GM12873 (cell line): ENCODE results near the gene VAV2.

Experiments used
- TF ChIP-seq, protein P1 (sequence below): IDR thresholded peaks from 2 replicates; pipeline ENCODE4 v1.5.1; 2012; ENCODE audit warnings: low read depth, mild to moderate bottlenecking, moderate library complexity, low read length, control low read depth; ENCODE audit not compliant: insufficient read depth; ENCODE audit errors: missing control alignments

The VAV2 gene

DNA sequence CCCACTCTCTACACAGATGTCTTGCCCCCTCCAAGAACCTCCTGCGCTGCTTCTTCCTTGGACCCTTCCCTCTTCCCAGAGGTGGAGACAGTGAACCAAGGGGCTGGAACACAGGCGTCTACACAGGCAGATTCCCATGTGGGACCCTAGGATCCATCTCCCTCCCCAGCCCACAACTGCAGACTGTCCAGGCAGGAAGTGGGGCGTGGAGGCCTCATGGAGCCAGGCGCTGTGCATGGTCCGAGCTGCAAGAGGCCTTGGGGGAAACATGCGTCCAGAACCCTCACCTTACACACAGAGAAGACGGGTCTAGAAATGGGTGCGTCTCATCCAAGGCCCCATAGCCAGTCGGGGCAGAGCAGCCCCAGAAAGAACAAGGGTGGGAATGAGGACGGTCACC, 117.5 kb downstream of the VAV2 start:
- TF ChIP-seq, protein P1, sequence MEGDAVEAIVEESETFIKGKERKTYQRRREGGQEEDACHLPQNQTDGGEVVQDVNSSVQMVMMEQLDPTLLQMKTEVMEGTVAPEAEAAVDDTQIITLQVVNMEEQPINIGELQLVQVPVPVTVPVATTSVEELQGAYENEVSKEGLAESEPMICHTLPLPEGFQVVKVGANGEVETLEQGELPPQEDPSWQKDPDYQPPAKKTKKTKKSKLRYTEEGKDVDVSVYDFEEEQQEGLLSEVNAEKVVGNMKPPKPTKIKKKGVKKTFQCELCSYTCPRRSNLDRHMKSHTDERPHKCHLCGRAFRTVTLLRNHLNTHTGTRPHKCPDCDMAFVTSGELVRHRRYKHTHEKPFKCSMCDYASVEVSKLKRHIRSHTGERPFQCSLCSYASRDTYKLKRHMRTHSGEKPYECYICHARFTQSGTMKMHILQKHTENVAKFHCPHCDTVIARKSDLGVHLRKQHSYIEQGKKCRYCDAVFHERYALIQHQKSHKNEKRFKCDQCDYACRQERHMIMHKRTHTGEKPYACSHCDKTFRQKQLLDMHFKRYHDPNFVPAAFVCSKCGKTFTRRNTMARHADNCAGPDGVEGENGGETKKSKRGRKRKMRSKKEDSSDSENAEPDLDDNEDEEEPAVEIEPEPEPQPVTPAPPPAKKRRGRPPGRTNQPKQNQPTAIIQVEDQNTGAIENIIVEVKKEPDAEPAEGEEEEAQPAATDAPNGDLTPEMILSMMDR: no peak

DNA sequence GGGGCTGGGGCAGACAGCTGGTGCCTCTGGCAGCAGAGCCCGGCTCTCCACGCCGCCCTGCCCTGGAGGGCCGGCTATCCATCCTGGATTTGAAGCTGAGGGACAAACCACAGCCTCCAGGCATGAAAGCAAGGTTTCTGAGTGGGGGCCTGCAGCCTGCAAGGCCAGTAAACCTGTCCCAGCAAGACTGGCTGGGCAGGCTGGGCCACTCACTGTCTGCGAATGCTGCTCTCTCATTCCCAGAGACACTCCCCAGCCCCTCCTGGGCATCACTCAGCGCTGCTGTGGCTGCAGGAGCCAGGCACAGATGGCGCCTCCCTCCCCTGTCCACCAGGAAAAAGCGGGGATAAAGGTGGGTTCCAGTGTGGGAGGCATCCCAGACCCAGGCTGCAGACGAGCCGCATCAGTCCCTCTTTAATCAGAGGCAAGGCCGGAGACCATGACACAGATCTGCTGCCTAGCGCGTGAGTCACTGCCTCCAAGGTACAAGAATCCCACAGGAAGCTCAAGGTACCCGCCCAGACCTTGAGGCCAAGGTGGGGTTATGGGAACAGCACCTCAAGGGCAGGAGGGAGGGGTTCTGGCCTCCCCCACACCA, 118.0 kb downstream of the VAV2 start:
- TF ChIP-seq, protein P1: no peak

DNA sequence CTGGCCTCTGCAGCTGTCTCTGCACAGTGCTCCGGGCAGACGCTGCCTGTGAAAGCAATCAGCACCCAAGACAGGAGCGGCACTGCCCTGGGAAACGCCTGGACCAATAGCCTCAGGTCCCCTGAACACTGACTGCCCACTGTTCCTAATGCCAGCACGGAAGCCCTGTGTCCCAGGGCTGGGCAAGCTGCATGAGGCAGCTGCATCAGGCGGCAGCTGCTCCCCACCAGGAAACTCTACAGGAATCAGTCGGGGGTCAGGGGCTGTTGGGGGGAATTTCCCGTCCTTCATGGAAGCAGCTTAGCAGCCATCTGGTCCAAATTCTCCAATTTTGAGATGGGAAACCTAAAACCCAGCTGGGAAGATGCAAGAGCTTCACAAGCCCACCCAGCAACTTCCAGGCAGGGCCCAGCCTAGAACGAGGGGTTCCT, 118.6 kb downstream of the VAV2 start:
- TF ChIP-seq, protein P1: no peak

- TF ChIP-seq, protein P1: no peak
Measured at GRCh38 chr9:133873009-133873408, 119.1 kb downstream of the VAV2 start.

DNA sequence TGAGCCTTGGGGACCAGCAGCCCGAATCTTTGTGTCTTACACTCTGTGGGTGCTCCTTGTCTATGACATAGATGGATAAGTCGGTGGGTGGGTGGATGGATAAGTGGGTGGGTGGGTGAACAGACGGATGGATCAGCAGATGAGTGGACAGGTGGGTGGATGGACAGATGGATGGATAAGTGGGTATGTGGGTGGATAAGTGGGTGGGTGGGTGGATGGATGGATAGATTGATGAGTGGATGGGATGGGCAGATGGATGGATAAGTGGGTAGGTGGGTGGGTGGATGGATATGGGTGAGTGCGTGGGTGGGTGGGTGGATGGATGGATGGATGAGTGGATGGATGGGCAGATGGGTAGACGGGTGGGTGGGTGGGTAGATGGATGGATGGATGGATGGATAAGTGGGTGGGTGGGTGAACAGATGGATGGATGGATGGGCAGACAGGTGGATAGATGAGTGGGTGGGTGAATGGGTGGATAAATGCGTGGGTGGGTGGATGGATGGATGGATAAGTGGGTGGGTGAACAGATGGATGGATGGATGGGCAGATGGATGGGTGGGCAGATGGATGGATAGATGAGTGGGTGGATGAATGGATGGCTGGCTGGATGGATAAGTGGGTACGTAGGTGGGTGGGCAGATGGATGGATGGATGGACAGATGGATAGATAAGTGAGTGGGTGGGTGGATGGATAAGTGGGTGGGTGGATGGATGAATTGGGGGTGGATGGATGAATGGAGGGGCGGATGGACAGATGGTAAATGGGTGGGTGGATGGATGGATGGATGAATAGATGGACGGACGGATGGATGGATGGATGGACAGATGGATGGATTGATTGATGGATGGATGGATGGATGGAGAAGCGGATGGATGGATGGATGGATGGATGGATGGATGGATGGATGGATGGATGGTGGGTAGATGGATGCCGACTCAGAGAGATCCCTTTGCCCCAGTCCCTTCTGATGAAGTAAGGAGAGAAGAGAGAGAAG, 121.2 kb downstream of the VAV2 start:
- TF ChIP-seq, protein P1: no peak

DNA sequence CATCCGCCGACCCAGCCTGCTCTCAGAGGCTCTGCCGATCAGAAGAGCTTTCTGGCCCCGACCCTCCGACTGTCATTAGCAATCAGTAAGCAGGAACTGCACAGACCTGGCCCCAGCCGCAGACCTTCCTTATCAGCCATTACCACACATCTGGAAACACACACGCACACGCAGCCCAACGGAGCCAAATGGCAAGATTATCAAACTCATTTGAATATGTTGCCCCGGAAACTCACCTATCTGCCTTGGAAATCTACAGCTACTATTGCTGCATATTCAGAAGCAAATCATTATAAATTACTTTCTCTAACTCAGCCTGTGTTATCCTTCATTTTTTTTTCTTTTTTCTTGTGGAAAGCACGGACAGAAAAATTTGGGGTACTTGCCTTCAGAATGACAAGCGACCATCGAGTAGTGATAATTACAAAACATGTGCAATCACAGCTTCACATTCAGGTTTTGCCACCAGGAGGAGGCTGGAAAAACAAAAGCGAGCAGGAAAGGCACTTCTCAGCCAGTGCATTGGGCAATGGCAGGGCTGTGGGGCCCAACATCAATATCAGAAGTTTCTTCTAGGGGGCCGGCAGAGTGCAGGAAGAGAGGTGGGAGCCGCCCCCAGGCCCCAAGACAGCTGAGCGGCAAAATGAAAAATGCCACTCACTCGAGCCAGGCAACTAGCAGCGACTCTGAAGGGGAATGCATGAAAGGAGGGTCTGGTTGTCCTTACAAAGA, 122.3 kb downstream of the VAV2 start:
- TF ChIP-seq, protein P1: no peak

DNA sequence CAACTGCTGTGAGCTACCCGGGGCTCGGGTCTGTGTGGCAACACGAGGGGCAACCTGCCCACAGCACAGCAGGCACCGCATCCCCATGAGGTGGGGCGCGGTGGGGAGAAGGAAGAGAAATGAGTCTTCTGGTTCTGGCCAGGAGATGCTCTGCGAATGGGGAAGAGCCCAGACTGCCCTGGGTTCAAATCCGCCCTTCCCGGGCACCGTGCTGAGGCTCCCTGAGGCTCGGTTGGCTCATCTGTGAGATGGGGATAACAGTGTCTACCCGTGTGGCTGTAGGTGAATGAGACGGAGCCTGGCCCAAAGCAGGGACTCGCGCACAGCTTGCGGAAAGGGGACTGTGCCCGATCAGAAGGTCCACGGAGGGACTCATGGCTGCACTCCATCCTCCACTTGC, 123.9 kb downstream of the VAV2 start:
- TF ChIP-seq, protein P1: no peak
